MM.1S (cell line): Measurements from ENCODE around the gene AATK.

Experiments used
- DNase-seq: peaks from one replicate; pipeline ENCODE4 v3.0.0-alpha.2; 2015
- H2AFZ ChIP-seq: fragments of 300-600 bp; sonication (generic); 2 replicates; pipeline ENCODE4 v1.6.0; 2016; ENCODE audit warnings: antibody characterized with exemption, low read length
- H3F3A ChIP-seq: fragments of 300-600 bp; sonication (generic); 2 replicates; pipeline ENCODE4 v1.6.1; 2016; ENCODE audit warnings: mild to moderate bottlenecking, antibody characterized with exemption, low read length, moderate library complexity, mixed read lengths; ENCODE audit not compliant: insufficient read depth
- H3K27ac ChIP-seq: fragments of 300-600 bp; sonication (generic); 2 replicates; pipeline ENCODE4 v1.5.1; 2016; ENCODE audit warnings: mild to moderate bottlenecking, low read length
- H3K27me3 ChIP-seq: fragments of 300-600 bp; sonication (generic); replicated peaks from 2 replicates; pipeline ENCODE4 v1.6.0; 2016; ENCODE audit warnings: low read length; ENCODE audit not compliant: insufficient read depth
- H3K36me3 ChIP-seq: fragments of 300-600 bp; sonication (generic); replicated peaks from 2 replicates; pipeline ENCODE4 v1.6.1; 2016; ENCODE audit warnings: mild to moderate bottlenecking, low read length, mixed read lengths; ENCODE audit not compliant: insufficient read depth
- H3K4me1 ChIP-seq: fragments of 300-600 bp; sonication (generic); 2 replicates; pipeline ENCODE4 v1.6.1; 2016; ENCODE audit warnings: low read length, mixed read lengths
- H3K4me2 ChIP-seq: fragments of 300-600 bp; sonication (generic); 2 replicates; pipeline ENCODE4 v1.6.0; 2016; ENCODE audit warnings: low read depth, low read length
- H3K4me3 ChIP-seq: fragments of 300-600 bp; sonication (generic); 2 replicates; pipeline ENCODE4 v1.5.1; 2016; ENCODE audit warnings: low read length, mixed read lengths
- H3K79me2 ChIP-seq: fragments of 300-600 bp; sonication (generic); 2 replicates; pipeline ENCODE4 v1.6.1; 2016; ENCODE audit warnings: mixed run types, low read length, mixed read lengths
- H3K9ac ChIP-seq: fragments of 300-600 bp; sonication (generic); 2 replicates; pipeline ENCODE4 v1.6.1; 2016; ENCODE audit warnings: low read length, mixed read lengths
- H3K9me2 ChIP-seq: fragments of 300-600 bp; sonication (generic); replicated peaks from 2 replicates; pipeline ENCODE4 v1.6.1; 2016; ENCODE audit warnings: mild to moderate bottlenecking, low read length, mixed read lengths; ENCODE audit not compliant: insufficient read depth
- H3K9me3 ChIP-seq: fragments of 300-600 bp; sonication (generic); replicated peaks from 2 replicates; pipeline ENCODE4 v1.6.1; 2016; ENCODE audit warnings: mild to moderate bottlenecking, low read length, mixed read lengths; ENCODE audit not compliant: insufficient read depth
- H4K20me1 ChIP-seq: fragments of 300-600 bp; sonication (generic); 2 replicates; pipeline ENCODE4 v1.6.1; 2016; ENCODE audit warnings: mild to moderate bottlenecking, low read length, moderate library complexity, mixed read lengths; ENCODE audit not compliant: insufficient read depth
- CTCF ChIP-seq: fragments of 300-600 bp; sonication (generic); IDR thresholded peaks from 2 replicates; pipeline ENCODE4 v1.5.1; 2016; ENCODE audit warnings: antibody characterized with exemption, low read length, mixed read lengths
- EZH2 ChIP-seq: fragments of 300-600 bp; sonication (generic); optimal IDR thresholded peaks from 2 replicates; pipeline ENCODE3; 2017; ENCODE audit warnings: low read depth, mild to moderate bottlenecking, antibody characterized with exemption, low read length, mixed read lengths
- EZH2phosphoT487 ChIP-seq: fragments of 300-600 bp; sonication (generic); IDR thresholded peaks from 2 replicates; pipeline ENCODE4 v1.6.1; 2018; ENCODE audit warnings: antibody characterized with exemption, low read length

Gene AATK

GRCh38 chr17:81189016-81189415, 23.0 kb upstream of the AATK start:
- Histone ChIP-seq H3K9me2 (no peaks in the 10 kb centered on the region), H3K36me3 (no peaks in the 10 kb centered on the region), H4K20me1 (no peaks in the 10 kb centered on the region), H3K79me2 (no peaks in the 10 kb centered on the region), H3K27ac (no peak overlapping the region), H3K9ac (no peak overlapping the region), H3F3A (no peaks in the 10 kb centered on the region), H3K4me3 (no peak overlapping the region), H3K9me3 (no peaks in the 10 kb centered on the region), H3K4me2 (no peak overlapping the region), H3K4me1 (no peaks in the 10 kb centered on the region), H3K27me3 (peaks cover 16% of the 10 kb centered on the region), H2AFZ (no peak overlapping the region)
- DNase-seq = no peak
- TF ChIP-seq CTCF (no peak), EZH2phosphoT487 (no peak)

DNA sequence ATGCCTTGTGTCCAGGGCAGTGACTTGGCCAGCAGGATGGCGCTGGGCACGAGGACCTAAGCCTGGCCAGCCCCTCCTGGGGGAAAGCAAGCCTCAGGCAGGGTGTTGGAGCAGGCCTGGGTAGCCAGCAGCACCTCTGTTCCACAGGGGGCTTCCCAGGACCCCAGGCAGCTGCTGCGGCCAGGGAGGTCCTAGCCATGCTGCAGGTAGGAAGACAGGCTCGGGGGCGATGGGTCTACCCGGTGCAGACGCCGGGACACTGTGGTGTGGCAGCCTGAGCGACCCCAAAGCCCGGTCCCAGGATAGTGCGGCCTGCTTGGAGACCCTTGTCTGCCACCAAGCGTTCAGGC, 22.4 kb upstream of the AATK start:
- Histone ChIP-seq H3K36me3 (no peaks in the 10 kb centered on the region), H3K4me1 (no peaks in the 10 kb centered on the region), H4K20me1 (no peaks in the 10 kb centered on the region), H3K9me2 (no peaks in the 10 kb centered on the region), H3K27ac (no peak overlapping the region), H2AFZ (no peak overlapping the region), H3F3A (no peaks in the 10 kb centered on the region), H3K27me3 (peaks cover 22% of the 10 kb centered on the region), H3K9me3 (no peaks in the 10 kb centered on the region), H3K4me2 (no peak overlapping the region), H3K4me3 (no peak overlapping the region), H3K9ac (no peak overlapping the region), H3K79me2 (no peaks in the 10 kb centered on the region)
- TF ChIP-seq CTCF (no peak), EZH2phosphoT487 (no peak), EZH2 (no peak)
- no peak for DNase-seq

DNA sequence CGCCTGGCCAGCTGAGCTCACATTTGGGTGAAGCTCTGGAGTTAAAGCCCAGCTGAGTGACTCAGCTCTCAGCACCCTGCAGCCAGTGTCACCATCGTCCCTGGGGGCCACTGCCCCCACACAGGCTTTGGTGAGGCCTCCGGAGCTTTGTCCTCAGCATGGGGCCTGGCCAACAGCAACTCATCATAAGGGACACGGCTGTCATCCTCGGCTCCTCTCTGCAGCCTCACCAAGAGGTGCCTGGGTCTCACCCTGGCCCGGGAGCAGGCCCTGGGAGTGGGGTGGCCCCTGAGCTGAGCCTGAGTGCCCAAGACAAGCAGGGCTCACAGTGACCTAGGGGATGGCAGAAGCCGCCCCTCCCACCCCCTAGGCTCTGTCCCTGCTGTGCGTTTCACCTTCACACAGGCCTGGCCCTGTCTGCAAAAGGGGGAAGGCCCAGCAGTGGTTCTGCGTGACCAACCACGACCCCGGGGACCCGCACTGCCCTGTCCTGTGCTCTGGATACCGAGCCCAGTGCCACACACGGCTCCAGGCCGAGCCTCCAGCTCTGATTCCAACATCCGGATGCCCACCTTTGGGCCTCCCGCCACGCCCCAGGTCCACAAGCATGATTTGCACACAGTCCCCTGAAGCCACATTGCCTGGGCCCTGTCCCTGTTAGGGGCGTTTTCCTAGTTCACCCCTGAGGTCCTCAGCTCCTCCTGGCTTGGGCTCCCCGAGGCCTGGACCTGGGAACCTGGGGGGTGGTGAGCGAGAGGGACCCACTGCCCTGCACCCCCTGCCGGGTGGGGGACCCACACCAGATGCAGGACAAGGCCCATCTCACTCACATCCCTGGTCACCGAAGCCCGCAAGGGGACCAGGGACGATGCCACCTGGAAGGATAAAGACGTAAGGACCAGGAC, 21.8 kb upstream of the AATK start:
- no peaks in the 10 kb centered on the region for H3K79me2 ChIP-seq

DNA sequence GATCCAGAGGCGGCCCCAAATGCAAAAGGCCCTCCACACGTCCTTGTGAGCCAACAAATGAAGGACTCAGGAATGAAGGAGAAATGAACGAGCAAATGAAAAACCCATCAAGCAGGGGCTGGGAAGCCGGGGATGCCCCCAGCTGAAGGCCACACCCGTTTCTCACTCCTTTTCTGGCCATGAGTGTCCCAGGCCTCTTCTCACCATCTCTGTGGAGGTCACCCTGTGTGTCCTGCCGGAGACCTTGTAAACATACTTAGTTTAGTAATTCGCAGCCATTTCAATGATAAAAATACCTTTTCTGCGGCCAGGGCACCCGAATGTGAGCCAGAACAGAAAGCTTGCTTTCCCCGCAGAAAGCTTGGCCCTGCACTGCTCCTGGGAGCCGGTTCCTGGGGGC, 21.1 kb upstream of the AATK start:
- Histone ChIP-seq H3K27ac (no peak overlapping the region), H3F3A (no peaks in the 10 kb centered on the region), H3K36me3 (no peaks in the 10 kb centered on the region), H3K9me3 (no peaks in the 10 kb centered on the region), H4K20me1 (no peaks in the 10 kb centered on the region), H3K4me3 (no peak overlapping the region), H3K27me3 (peaks cover 34% of the 10 kb centered on the region), H3K9me2 (no peaks in the 10 kb centered on the region), H2AFZ (no peak overlapping the region), H3K9ac (no peak overlapping the region), H3K4me1 (no peaks in the 10 kb centered on the region), H3K79me2 (no peaks in the 10 kb centered on the region), H3K4me2 (no peak overlapping the region)
- TF ChIP-seq EZH2phosphoT487 (no peak), CTCF (no peak)
- DNase-seq = no peak

More for the DNA sequence above, 21.8 kb upstream of the AATK start:
- no peaks in the 10 kb centered on the region for H3F3A ChIP-seq
- peaks cover 27% of the 10 kb centered on the region for H3K27me3 ChIP-seq
- no peaks in the 10 kb centered on the region for H3K9me2 ChIP-seq
- no peak overlapping the region for H2AFZ ChIP-seq
- H3K4me3 ChIP-seq = no peak overlapping the region
- H3K27ac ChIP-seq = no peak overlapping the region
- H4K20me1 ChIP-seq = no peaks in the 10 kb centered on the region
- TF ChIP-seq EZH2phosphoT487 = no peak
- no peaks in the 10 kb centered on the region for H3K36me3 ChIP-seq
- no peak overlapping the region for H3K9ac ChIP-seq
- no peaks in the 10 kb centered on the region for H3K4me1 ChIP-seq
- H3K4me2 ChIP-seq = no peak overlapping the region
- DNase-seq = no peak
- no peaks in the 10 kb centered on the region for H3K9me3 ChIP-seq
